Measurements from ENCODE around the gene CDADC1.

CDADC1 gene

DNA sequence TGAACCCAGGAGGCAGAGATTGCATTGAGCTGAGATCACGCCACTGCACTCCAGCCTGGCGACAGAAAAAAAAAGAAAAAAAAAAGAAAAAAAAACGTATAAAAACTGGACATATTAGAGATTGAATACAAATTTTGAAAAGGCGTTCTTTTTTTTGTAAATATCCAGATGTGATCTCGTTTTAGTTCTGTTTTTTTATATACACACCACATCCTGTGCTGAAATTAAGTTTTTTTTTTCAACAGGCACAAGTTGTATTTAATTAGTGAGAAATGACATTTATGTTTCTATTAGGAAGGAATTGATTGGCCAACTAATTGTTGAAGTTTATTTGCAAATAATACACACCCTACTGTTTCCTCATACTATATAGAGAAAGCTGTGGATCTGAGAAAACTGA is 3.6 kb downstream of the CDADC1 start:
- no peak for FAIRE-seq
- no peak for TF ChIP-seq POU2F2 (IDR thresholded peaks at IDR 0.05; ENCODE audit: low read depth, low read length)
- no peak for TF ChIP-seq PAX5 (IDR thresholded peaks at IDR 0.05; ENCODE audit: insufficient read depth, low read length, severe bottlenecking)
- DNase-seq (ENCODE audit: insufficient read length, low spot score), result no peak

DNA sequence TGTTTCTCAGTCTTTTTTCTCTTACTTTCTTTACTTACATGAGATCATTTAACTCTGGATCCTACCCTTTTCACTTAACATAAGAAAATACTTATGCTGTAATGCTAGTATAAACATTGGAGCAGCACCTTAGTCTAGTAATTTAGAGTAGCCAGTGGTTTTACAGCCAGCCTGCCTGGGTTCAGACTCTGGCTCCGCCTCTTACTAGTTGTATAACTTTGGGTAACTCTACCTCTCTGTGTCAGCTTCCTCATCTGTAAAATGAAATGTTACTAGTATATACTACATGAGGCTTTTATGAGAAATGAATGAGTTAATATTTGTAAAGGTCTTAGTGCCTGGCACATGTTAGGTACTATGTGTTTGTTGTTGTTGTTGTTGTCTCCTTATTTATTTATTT is 5.6 kb downstream of the CDADC1 start:
- no peak for FAIRE-seq
- TF ChIP-seq SPI1 (IDR thresholded peaks at IDR 0.05; ENCODE audit: low read depth, low read length) (no peak), POLR2AphosphoS5 (IDR thresholded peaks at IDR 0.05; ENCODE audit: low read depth, low read length) (no peak), PAX5 (IDR thresholded peaks at IDR 0.05; ENCODE audit: insufficient read depth, low read length, severe bottlenecking) (no peak), POLR2A (IDR thresholded peaks at IDR 0.05; ENCODE audit: low read depth, low read length) (no peak), POU2F2 (IDR thresholded peaks at IDR 0.05; ENCODE audit: low read depth, low read length) (no peak), TAF1 (IDR thresholded peaks at IDR 0.05; ENCODE audit: low read depth, low read length) (no peak)
- no peak for DNase-seq (ENCODE audit: insufficient read length, low spot score)

DNA sequence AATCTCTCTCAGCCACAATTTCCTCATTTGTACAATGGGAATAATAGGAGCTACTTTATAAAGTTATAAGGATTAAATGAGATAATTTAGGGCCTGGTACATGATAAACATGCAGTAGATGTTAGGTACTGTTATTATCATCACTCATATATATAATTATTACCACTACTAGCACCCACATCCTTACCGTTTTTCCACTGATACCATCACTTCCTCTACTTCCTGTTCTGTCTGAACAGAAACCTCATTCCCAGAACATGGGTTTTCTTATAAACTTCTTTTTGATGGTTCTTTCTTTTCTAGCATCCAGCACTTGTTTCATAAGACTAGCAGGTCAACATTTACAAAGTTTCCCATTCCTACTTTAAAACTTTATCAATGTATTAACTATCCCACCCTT is 6.3 kb downstream of the CDADC1 start:
- TF ChIP-seq POU2F2 (IDR thresholded peaks at IDR 0.05; ENCODE audit: low read depth, low read length) (no peak), POLR2A (IDR thresholded peaks at IDR 0.05; ENCODE audit: low read depth, low read length) (no peak)
- FAIRE-seq, result no peak

DNA sequence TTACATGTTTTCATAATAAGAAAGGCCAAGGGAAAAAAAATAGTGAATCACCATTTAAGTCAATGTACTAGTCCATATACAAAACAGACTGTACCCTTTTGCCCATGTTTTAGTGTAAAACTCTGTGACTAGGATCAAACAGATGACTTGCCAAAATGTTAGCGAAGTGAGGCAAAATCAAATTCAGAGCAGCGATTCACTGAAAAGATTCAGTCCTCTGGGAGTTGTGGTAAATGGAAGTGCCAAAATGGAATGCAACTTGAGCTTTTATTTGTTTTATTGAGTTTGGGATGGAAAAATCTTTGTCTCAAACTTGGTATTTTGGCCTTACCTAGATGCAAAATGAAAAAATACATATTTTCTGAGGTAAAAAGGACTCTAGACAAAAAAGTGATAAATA is 9.1 kb downstream of the CDADC1 start:
- DNase-seq (ENCODE audit: insufficient read length, low spot score) (no peak), FAIRE-seq (no peak)
- TF ChIP-seq POLR2A (IDR thresholded peaks at IDR 0.05; ENCODE audit: low read depth, low read length), result no peak

More for the DNA sequence above, 6.3 kb downstream of the CDADC1 start:
- DNase-seq (ENCODE audit: insufficient read length, low spot score), result no peak

DNA sequence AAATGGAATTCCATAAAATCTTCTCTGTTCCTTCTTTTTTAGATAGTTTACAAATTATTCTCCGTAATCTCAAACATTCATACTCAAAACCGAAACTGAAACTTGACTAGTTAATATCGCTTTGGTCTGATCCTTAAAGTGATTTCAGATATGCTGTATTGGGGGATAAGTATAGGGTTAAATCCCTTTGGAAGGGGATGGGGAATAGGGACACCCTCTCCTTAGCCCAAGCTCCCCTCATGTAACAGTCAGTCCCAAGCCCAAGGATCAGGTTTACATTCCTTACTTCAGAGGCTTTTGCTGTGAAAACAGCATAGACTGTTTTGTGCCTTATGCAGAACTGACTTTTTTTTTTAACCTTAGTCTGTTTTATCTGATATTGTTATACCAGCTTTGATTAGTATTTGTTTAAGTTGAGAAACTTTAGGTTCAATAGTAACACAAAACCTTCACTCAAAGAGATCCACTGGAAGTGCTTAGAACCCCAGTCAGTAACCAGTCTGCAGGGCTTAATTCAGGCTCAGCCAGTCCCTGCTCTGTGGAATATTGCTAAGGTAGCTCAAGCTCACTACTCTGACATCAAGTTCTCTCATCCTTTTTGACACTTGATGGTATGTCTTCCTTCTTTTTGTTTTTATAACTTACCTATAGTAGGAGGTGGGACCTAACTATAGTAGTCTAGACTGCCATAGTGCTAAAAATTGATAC is 10.5 kb downstream of the CDADC1 start:
- FAIRE-seq (peak; percentile 56), DNase-seq (ENCODE audit: insufficient read length, low spot score) (no peak)
- no peak for TF ChIP-seq SPI1 (IDR thresholded peaks at IDR 0.05; ENCODE audit: low read depth, low read length)
- TF ChIP-seq POLR2A (IDR thresholded peaks at IDR 0.05; ENCODE audit: low read depth, low read length), result no peak
- no peak for TF ChIP-seq POU2F2 (IDR thresholded peaks at IDR 0.05; ENCODE audit: low read depth, low read length)
- TF ChIP-seq POLR2AphosphoS5 (IDR thresholded peaks at IDR 0.05; ENCODE audit: low read depth, low read length), result no peak

DNA sequence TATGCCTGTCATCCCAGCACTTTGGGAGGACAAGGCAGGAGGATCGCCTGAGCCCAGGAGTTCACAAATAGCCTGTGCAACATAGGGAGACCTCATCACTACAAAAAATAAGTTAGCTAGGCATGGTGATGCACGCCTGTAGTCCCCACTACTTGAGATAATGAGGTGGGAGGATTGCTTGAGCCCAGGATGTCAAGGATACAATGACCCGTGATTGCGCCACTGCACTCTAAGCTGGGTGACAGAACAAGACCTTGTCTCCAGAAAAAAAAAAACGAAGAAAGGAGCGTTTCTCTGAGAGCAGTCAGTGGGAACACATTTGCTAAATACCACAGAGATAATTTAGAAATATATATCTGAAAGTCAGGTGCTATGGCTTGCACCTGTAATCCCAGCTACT is 11.9 kb downstream of the CDADC1 start:
- DNase-seq (ENCODE audit: insufficient read length, low spot score) (no peak), FAIRE-seq (peak; percentile 33)
- TF ChIP-seq SPI1 (IDR thresholded peaks at IDR 0.05; ENCODE audit: low read depth, low read length) (no peak), PAX5 (IDR thresholded peaks at IDR 0.05; ENCODE audit: insufficient read depth, low read length, severe bottlenecking) (no peak), POU2F2 (IDR thresholded peaks at IDR 0.05; ENCODE audit: low read depth, low read length) (no peak), POLR2A (IDR thresholded peaks at IDR 0.05; ENCODE audit: low read depth, low read length) (no peak), POLR2AphosphoS5 (IDR thresholded peaks at IDR 0.05; ENCODE audit: low read depth, low read length) (no peak), TAF1 (IDR thresholded peaks at IDR 0.05; ENCODE audit: low read depth, low read length) (no peak)

DNA sequence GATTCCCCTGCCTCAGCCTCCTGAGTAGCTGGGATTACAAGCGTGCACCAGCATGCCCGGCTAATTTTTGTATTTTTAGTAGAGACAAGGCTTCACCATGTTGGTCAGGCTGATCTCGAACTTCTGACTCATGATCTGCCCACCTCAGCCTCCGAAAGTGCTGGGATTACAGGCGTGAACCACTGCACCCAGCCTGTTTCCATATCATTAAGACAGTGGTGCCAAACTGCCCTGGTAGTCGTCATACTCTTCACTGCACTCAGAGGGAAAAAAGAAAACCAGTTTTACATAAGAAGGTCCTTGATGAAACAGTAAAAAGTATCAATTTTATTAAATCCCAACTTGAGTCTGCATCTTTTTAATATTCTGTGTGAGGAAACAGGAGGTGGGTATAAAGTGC is 14.9 kb downstream of the CDADC1 start:
- FAIRE-seq, result no peak
- DNase-seq (ENCODE audit: insufficient read length, low spot score), result no peak
- no peak for TF ChIP-seq SPI1 (IDR thresholded peaks at IDR 0.05; ENCODE audit: low read depth, low read length)
- no peak for TF ChIP-seq TAF1 (IDR thresholded peaks at IDR 0.05; ENCODE audit: low read depth, low read length)
- no peak for TF ChIP-seq POU2F2 (IDR thresholded peaks at IDR 0.05; ENCODE audit: low read depth, low read length)
- TF ChIP-seq PAX5 (IDR thresholded peaks at IDR 0.05; ENCODE audit: insufficient read depth, low read length, severe bottlenecking), result no peak
- TF ChIP-seq POLR2AphosphoS5 (IDR thresholded peaks at IDR 0.05; ENCODE audit: low read depth, low read length), result no peak
- no peak for TF ChIP-seq POLR2A (IDR thresholded peaks at IDR 0.05; ENCODE audit: low read depth, low read length)

DNA sequence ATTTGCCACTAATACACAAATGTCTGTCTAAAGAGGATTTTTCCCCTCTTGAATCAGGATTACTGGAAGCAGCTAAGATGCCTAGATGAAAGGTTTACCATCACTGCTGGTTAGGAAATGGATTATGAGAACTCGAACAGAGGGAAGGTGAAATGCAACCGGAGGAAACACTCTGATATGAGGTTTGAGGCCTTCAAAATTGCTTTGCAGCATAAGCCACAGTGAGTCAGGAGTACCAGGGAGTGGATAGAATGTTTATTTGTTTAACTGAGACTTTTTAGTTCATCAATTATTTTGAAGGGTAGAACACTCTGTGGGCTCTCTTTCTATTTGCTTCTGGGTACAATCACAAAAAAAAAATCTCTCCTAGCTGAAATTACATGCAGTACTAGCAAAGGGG is 18.1 kb downstream of the CDADC1 start:
- TF ChIP-seq POLR2AphosphoS5 (IDR thresholded peaks at IDR 0.05; ENCODE audit: low read depth, low read length), result no peak
- no peak for TF ChIP-seq SPI1 (IDR thresholded peaks at IDR 0.05; ENCODE audit: low read depth, low read length)
- TF ChIP-seq TAF1 (IDR thresholded peaks at IDR 0.05; ENCODE audit: low read depth, low read length), result no peak
- TF ChIP-seq PAX5 (IDR thresholded peaks at IDR 0.05; ENCODE audit: insufficient read depth, low read length, severe bottlenecking), result no peak
- TF ChIP-seq POU2F2 (IDR thresholded peaks at IDR 0.05; ENCODE audit: low read depth, low read length), result no peak
- no peak for TF ChIP-seq POLR2A (IDR thresholded peaks at IDR 0.05; ENCODE audit: low read depth, low read length)
- no peak for FAIRE-seq
- no peak for DNase-seq (ENCODE audit: insufficient read length, low spot score)

DNA sequence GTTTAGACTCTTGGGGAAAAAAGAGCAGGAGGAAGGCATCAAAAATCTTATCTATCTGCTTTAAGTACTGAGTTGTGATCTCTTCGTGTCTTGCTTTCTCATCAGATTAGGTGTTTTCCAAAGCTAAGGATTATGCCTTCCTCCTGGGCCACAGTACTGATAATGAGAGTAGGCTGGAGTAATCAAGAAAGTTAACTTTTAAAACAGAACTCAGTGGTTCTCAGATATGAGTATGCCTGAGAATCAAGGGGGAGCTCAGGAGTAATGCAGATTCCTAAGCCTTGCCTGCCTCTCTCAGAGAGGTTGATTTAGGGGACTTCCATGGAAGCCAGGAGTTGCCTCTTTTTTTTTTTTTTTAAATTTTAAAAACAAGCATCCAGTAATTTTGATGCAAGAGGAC is 23.5 kb downstream of the CDADC1 start:
- FAIRE-seq (no peak), DNase-seq (ENCODE audit: insufficient read length, low spot score) (no peak)
- TF ChIP-seq POLR2AphosphoS5 (IDR thresholded peaks at IDR 0.05; ENCODE audit: low read depth, low read length) (no peak), SPI1 (IDR thresholded peaks at IDR 0.05; ENCODE audit: low read depth, low read length) (no peak), TAF1 (IDR thresholded peaks at IDR 0.05; ENCODE audit: low read depth, low read length) (no peak), PAX5 (IDR thresholded peaks at IDR 0.05; ENCODE audit: insufficient read depth, low read length, severe bottlenecking) (no peak), POU2F2 (IDR thresholded peaks at IDR 0.05; ENCODE audit: low read depth, low read length) (no peak), POLR2A (IDR thresholded peaks at IDR 0.05; ENCODE audit: low read depth, low read length) (no peak)

DNA sequence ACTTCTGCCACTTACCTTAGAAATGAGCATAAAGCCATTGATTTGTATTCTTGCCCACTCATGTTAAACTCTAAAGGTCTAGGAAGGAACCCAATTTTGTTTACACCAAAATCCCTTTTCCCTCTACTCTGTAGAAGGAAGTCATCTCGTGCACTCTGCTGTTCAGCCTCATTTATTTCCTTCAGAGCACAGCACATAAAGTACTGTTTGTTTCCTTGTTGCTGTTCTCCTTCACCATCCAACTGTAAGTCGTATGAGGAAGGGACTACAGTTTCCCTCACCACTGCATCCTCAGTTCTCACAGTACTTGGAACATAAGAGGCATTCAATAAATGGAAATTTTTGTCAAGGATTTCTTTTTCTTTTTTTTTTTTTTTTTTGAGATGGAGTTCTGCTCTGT is 24.6 kb downstream of the CDADC1 start:
- TF ChIP-seq POLR2A (IDR thresholded peaks at IDR 0.05; ENCODE audit: low read depth, low read length), result no peak
- no peak for TF ChIP-seq POU2F2 (IDR thresholded peaks at IDR 0.05; ENCODE audit: low read depth, low read length)
- no peak for TF ChIP-seq TAF1 (IDR thresholded peaks at IDR 0.05; ENCODE audit: low read depth, low read length)
- no peak for TF ChIP-seq PAX5 (IDR thresholded peaks at IDR 0.05; ENCODE audit: insufficient read depth, low read length, severe bottlenecking)
- TF ChIP-seq POLR2AphosphoS5 (IDR thresholded peaks at IDR 0.05; ENCODE audit: low read depth, low read length), result no peak
- TF ChIP-seq SPI1 (IDR thresholded peaks at IDR 0.05; ENCODE audit: low read depth, low read length), result no peak
- FAIRE-seq, result no peak
- DNase-seq (ENCODE audit: insufficient read length, low spot score), result no peak

All from GM12891 (cell line).